ENCODE data around the gene NEK4.
A peak's percentile ranks its signal among the peaks of the same experiment; 100 is the strongest.

Gene NEK4

GRCh38 chr3:52705688-52706686 is 64.8 kb downstream of the NEK4 start, which contains the start of the genes GLT8D1 and SPCS1:
Gene GLT8D1, minus strand, starts transcription at chr3:52705791. Its CDS starts 5,331 bp downstream, at chr3:52700460.
Gene SPCS1, plus strand, starts transcription at chr3:52706106. Its CDS starts 141 bp downstream, at chr3:52706247.
- H3K9me3 Mint-ChIP-seq = no peaks in the 10 kb centered on the region
- no peak for TF ChIP-seq CTCF (IDR thresholded peaks at IDR 0.05; ENCODE audit: unreplicated experiment in 3 of 3)
- H3K4me1 Mint-ChIP-seq = peaks cover 26% of the 10 kb centered on the region
- peak within 1 kb of the TSS; percentile 96 to 97 (median 96) for H3K27ac Mint-ChIP-seq
- no peaks in the 10 kb centered on the region for H3K27me3 Mint-ChIP-seq (ENCODE audit: low read depth)
- peaks cover 9% of the 10 kb centered on the region for H3K36me3 Mint-ChIP-seq (ENCODE audit: low read depth)
- peak within 1 kb of the TSS; percentile 96 to 99 (median 98) for H3K4me3 Mint-ChIP-seq

GRCh38 chr3:52705438-52705687 is 65.4 kb downstream of the NEK4 start:
- Mint-ChIP-seq H3K9me3 (no peaks in the 10 kb centered on the region), H3K27me3 (ENCODE audit: low read depth) (no peaks in the 10 kb centered on the region), H3K4me3 (peak overlapping the region; percentile 96 to 99 (median 98)), H3K4me1 (peaks cover 26% of the 10 kb centered on the region), H3K27ac (peak overlapping the region; percentile 96 to 97 (median 96)), H3K36me3 (ENCODE audit: low read depth) (peaks cover 9% of the 10 kb centered on the region)
- no peak for TF ChIP-seq CTCF (IDR thresholded peaks at IDR 0.05; ENCODE audit: unreplicated experiment in 3 of 3)

- no peak for TF ChIP-seq CTCF (IDR thresholded peaks at IDR 0.05; ENCODE audit: unreplicated experiment in 3 of 3)
- Mint-ChIP-seq H3K4me1 (peaks cover 28% of the 10 kb centered on the region), H3K4me3 (peak overlapping the region; percentile 96 to 99 (median 98)), H3K27me3 (ENCODE audit: low read depth) (no peaks in the 10 kb centered on the region), H3K9me3 (no peaks in the 10 kb centered on the region), H3K36me3 (ENCODE audit: low read depth) (peaks cover 11% of the 10 kb centered on the region), H3K27ac (peak overlapping the region; percentile 96 to 97 (median 96))
Observed at GRCh38 chr3:52704611-52705437, 65.9 kb downstream of the NEK4 start.

- H3K9me3 Mint-ChIP-seq = no peaks in the 10 kb centered on the region
- H3K27ac Mint-ChIP-seq = peak overlapping the region; percentile 96 to 97 (median 96)
- peaks cover 10% of the 10 kb centered on the region for H3K36me3 Mint-ChIP-seq (ENCODE audit: low read depth)
- H3K27me3 Mint-ChIP-seq (ENCODE audit: low read depth) = no peaks in the 10 kb centered on the region
- H3K4me1 Mint-ChIP-seq = peaks cover 31% of the 10 kb centered on the region
- peak overlapping the region; percentile 96 to 99 (median 98) for H3K4me3 Mint-ChIP-seq
- TF ChIP-seq CTCF (IDR thresholded peaks at IDR 0.05; ENCODE audit: unreplicated experiment in 3 of 3) = no peak
Observed at GRCh38 chr3:52703341-52703740, 67.4 kb downstream of the NEK4 start.

GRCh38 chr3:52697632-52697965 is 73.1 kb downstream of the NEK4 start:
- H3K4me3 Mint-ChIP-seq = no peak overlapping the region
- H3K9me3 Mint-ChIP-seq = no peaks in the 10 kb centered on the region
- no peak for TF ChIP-seq CTCF (IDR thresholded peaks at IDR 0.05; ENCODE audit: unreplicated experiment in 3 of 3)
- H3K4me1 Mint-ChIP-seq = peaks cover 6% of the 10 kb centered on the region
- peaks cover 50% of the 10 kb centered on the region for H3K36me3 Mint-ChIP-seq (ENCODE audit: low read depth)
- H3K27ac Mint-ChIP-seq = no peak overlapping the region
- no peaks in the 10 kb centered on the region for H3K27me3 Mint-ChIP-seq (ENCODE audit: low read depth)

Measured in nephron (organoid).